Endothelial cell of umbilical vein (primary cell): ENCODE data around the gene KLC3. TPM values are rescaled to one million over a fixed set of nuclear protein-coding genes. Genes with fewer than 3 reads are reported as not detected.

Experiments used
- BruUV-seq: library from RNA; stranded (reverse); fragments of 400-500 nt; replicated peaks from 2 replicates; lab custom pipeline; 2021; lab: Mats Ljungman, UMichigan
- CTCF ChIA-PET: fragments of 300-600, 350-600 bp; sonication (Branson Sonifier 250); formaldehyde crosslinking; loops from one replicate; lab custom pipeline; 2021; ENCODE audit warnings: antibody characterized with exemption, inconsistent platforms; lab: Charles Lee
- POLR2A ChIA-PET: fragments of 300-600, 350-600 bp; sonication (Branson Sonifier 250); formaldehyde crosslinking; loops from one replicate; lab custom pipeline; 2021; ENCODE audit warnings: antibody characterized with exemption, inconsistent platforms; lab: Charles Lee
- DNase-seq: peaks from one replicate; pipeline ENCODE4 v3.0.0-alpha.2; 2011; ENCODE audit warnings: low read depth, low spot score
- FAIRE-seq: peaks from 2 replicates; lab custom pipeline; 2011; peaks lifted over from hg19 to GRCh38; lab: Jason Lieb, UNC
- H2AFZ ChIP-seq: 2 replicates; pipeline ENCODE4 v1.6.0; 2012; ENCODE audit warnings: low read depth, low read length, control low read depth, inconsistent platforms
- H3K27ac ChIP-seq: 2 replicates; pipeline ENCODE4 v1.5.1; 2011; ENCODE audit warnings: low read depth, mild to moderate bottlenecking, control low read depth, low read length, moderate library complexity; ENCODE audit not compliant: insufficient read depth
- H3K27me3 ChIP-seq, 2 experiments: 2 replicates each; pipeline versions ENCODE4 v1.6.0 to v1.6.1; 2011; ENCODE audit warnings: low read length in 2 of 2, mixed read lengths in 1 of 2; ENCODE audit not compliant: control insufficient read depth in 2 of 2, insufficient read depth in 2 of 2
- H3K36me3 ChIP-seq, 2 experiments: 2 replicates in 1 of 2; 3 replicates in 1 of 2; pipeline ENCODE4 v1.5.1; 2011; ENCODE audit warnings: low read length in 2 of 2, mild to moderate bottlenecking in 1 of 2, moderate library complexity in 1 of 2; ENCODE audit not compliant: control insufficient read depth in 2 of 2, insufficient read depth in 2 of 2; ENCODE audit errors: extremely low read depth in 1 of 2
- H3K4me1 ChIP-seq: 3 replicates; pipeline ENCODE4 v1.5.1; 2011; ENCODE audit warnings: mild to moderate bottlenecking, low read length; ENCODE audit not compliant: control insufficient read depth, insufficient read depth; ENCODE audit errors: extremely low read depth
- H3K4me2 ChIP-seq: 2 replicates; pipeline ENCODE4 v1.6.1; 2011; ENCODE audit warnings: low read length, control low read depth, mixed read lengths; ENCODE audit not compliant: insufficient read depth
- H3K4me3 ChIP-seq, 3 experiments: fragments of 200-600 bp in 1 of 3; sonication (generic), shearing (Covaris generic) in 1 of 3; replicated peaks in 1 of 3; 2 replicates each; pipeline ENCODE4 v1.5.1; 2011 to 2016; ENCODE audit warnings: control low read depth in 3 of 3, low read length in 3 of 3, mild to moderate bottlenecking in 2 of 3, inconsistent platforms in 1 of 3, low read depth in 1 of 3, moderate library complexity in 1 of 3; ENCODE audit not compliant: insufficient read depth in 1 of 3
- H3K79me2 ChIP-seq: 2 replicates; pipeline ENCODE4 v1.6.0; 2012; ENCODE audit warnings: low read length, inconsistent platforms; ENCODE audit not compliant: control insufficient read depth, insufficient read depth
- H3K9ac ChIP-seq: replicated peaks from 2 replicates; pipeline ENCODE3; 2011; ENCODE audit warnings: low read length, control low read depth; ENCODE audit not compliant: insufficient read depth; ENCODE audit errors: extremely low read depth
- H3K9me1 ChIP-seq: replicated peaks from 3 replicates; pipeline ENCODE4 v1.6.0; 2011; ENCODE audit warnings: mild to moderate bottlenecking, low read length; ENCODE audit not compliant: control insufficient read depth, insufficient read depth; ENCODE audit errors: extremely low read depth
- H3K9me3 ChIP-seq: replicated peaks from 2 replicates; pipeline ENCODE4 v1.5.1; 2012; ENCODE audit warnings: low read length, inconsistent platforms; ENCODE audit not compliant: control insufficient read depth, insufficient read depth
- H4K20me1 ChIP-seq: replicated peaks from 2 replicates; pipeline ENCODE3; 2011; ENCODE audit warnings: mild to moderate bottlenecking, low read length; ENCODE audit not compliant: control insufficient read depth, insufficient read depth; ENCODE audit errors: extremely low read depth
- EZH2 ChIP-seq: IDR thresholded peaks from 2 replicates; pipeline ENCODE4 v1.6.1; 2012; ENCODE audit warnings: borderline replicate concordance, low read depth, mild to moderate bottlenecking, moderate library complexity, low read length, inconsistent platforms; ENCODE audit not compliant: severe bottlenecking
- FOS ChIP-seq: IDR thresholded peaks from 2 replicates; pipeline ENCODE4 v1.6.1; 2011; ENCODE audit warnings: mild to moderate bottlenecking, low read length, moderate library complexity, borderline replicate concordance; ENCODE audit not compliant: insufficient read depth
- GATA2 ChIP-seq: IDR thresholded peaks from 2 replicates; pipeline ENCODE4 v1.7.0; 2011; ENCODE audit warnings: low read depth, mild to moderate bottlenecking, moderate library complexity, mixed read lengths, low read length; ENCODE audit not compliant: insufficient read length, insufficient read depth
- JUN ChIP-seq: IDR thresholded peaks from 2 replicates; pipeline ENCODE4 v1.6.1; 2011; ENCODE audit warnings: borderline replicate concordance, low read depth; ENCODE audit not compliant: insufficient read length, insufficient read depth
- MYC ChIP-seq: IDR thresholded peaks from one replicate; pipeline ENCODE4 v1.6.1; 2011; ENCODE audit warnings: mild to moderate bottlenecking, low read depth, low read length
- POLR2A ChIP-seq: IDR thresholded peaks from 2 replicates; pipeline ENCODE4 v1.6.1; 2012; ENCODE audit warnings: low read depth, mild to moderate bottlenecking, control low read depth, low read length
- POLR2AphosphoS5 ChIP-seq: IDR thresholded peaks from 2 replicates; pipeline ENCODE4 v1.6.1; 2012; ENCODE audit warnings: low read depth, mild to moderate bottlenecking, control low read depth, low read length, moderate library complexity; ENCODE audit not compliant: insufficient read depth
- dilution Hi-C: fragments of 300-500 bp; cut with MboI; formaldehyde crosslinking; loops from one replicate; pipeline ENCODE4 v1.15.0; 2019; ENCODE audit warnings: low sequenced_read_pairs; ENCODE audit not compliant: extremely low pct_ligation_motif_present
- intact Hi-C: fragments of 100-400 bp; cut with micrococcal nuclease; formaldehyde crosslinking; loops from one replicate; pipeline ENCODE4 v1.10.0; 2022
- polyA plus RNA-seq, 4 experiments: library from polyadenylated mRNA; depleted of rRNA in 3 of 4; stranded (reverse) in 3 of 4; unstranded in 1 of 4; fragments of >200 nt; gene quantifications; 2 replicates each; pipeline versions ENCODE4 v1.2.1 to v1.2.3, GENCODE V29; 2011 to 2012; ENCODE audit warnings: missing spikeins in 1 of 4
- total RNA-seq: library from RNA; stranded (reverse); gene quantifications from 2 replicates; pipeline ENCODE4 v1.2.3, GENCODE V29; 2021
- TF ChIP-seq, protein P1 (sequence below): IDR thresholded peaks from 2 replicates; pipeline ENCODE4 v1.6.1; 2011; ENCODE audit not compliant: insufficient read depth, insufficient read length
- TF ChIP-seq, protein P2 (sequence below), 2 donors: IDR thresholded peaks; 1 replicate in 1 of 2; 2 replicates in 1 of 2; pipeline ENCODE4 v1.5.1; 2011; ENCODE audit warnings: low read length in 2 of 2, mild to moderate bottlenecking in 2 of 2, moderate library complexity in 2 of 2, control low read depth in 1 of 2, inconsistent platforms in 1 of 2, low read depth in 1 of 2; ENCODE audit not compliant: insufficient read depth in 1 of 2; ENCODE audit errors: extremely low read depth in 1 of 2

The KLC3 gene
- total and polyA plus RNA-seq, 2 donors (not counting 3 experiments of a cell fraction or from before 2014, with no cell fraction given): not detected

DNA sequence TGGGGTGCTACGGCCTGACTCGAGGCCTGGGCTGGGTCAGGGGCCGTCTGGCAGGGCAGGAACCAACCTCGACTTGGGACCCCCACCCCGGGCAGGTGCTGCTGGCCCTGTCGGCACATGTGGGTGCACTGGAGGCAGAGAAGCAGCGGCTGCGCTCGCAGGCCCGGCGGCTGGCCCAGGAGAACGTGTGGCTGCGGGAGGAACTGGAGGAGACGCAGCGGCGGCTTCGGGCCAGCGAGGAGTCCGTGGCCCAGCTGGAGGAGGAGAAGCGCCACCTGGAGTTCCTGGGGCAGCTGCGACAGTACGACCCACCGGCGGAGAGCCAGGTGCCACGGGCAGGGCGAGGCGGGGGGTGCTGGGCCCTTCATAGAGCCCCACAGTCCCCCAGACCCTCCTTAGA, 5.9 kb downstream of the KLC3 start:
- H3K4me2 ChIP-seq: no peak overlapping the region
- no peak overlapping the region for H3K9ac ChIP-seq
- H3K9me1 ChIP-seq: no peaks in the 10 kb centered on the region
- POLR2A ChIA-PET: no interaction called here
- H3K9me3 ChIP-seq: no peaks in the 10 kb centered on the region
- peaks cover 0 to 5% of the 10 kb centered on the region in 2 experiments for H3K36me3 ChIP-seq
- CTCF ChIA-PET: no interaction called here
- intact Hi-C loops (no loop called here), dilution Hi-C loops (no loop called here)
- no peak overlapping the region for H3K4me3 ChIP-seq
- no peak for TF ChIP-seq POLR2AphosphoS5
- no peak for TF ChIP-seq GATA2
- TF ChIP-seq, protein P1, sequence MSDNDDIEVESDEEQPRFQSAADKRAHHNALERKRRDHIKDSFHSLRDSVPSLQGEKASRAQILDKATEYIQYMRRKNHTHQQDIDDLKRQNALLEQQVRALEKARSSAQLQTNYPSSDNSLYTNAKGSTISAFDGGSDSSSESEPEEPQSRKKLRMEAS: no peak
- TF ChIP-seq JUN: no peak
- TF ChIP-seq FOS: no peak
- TF ChIP-seq, protein P2, sequence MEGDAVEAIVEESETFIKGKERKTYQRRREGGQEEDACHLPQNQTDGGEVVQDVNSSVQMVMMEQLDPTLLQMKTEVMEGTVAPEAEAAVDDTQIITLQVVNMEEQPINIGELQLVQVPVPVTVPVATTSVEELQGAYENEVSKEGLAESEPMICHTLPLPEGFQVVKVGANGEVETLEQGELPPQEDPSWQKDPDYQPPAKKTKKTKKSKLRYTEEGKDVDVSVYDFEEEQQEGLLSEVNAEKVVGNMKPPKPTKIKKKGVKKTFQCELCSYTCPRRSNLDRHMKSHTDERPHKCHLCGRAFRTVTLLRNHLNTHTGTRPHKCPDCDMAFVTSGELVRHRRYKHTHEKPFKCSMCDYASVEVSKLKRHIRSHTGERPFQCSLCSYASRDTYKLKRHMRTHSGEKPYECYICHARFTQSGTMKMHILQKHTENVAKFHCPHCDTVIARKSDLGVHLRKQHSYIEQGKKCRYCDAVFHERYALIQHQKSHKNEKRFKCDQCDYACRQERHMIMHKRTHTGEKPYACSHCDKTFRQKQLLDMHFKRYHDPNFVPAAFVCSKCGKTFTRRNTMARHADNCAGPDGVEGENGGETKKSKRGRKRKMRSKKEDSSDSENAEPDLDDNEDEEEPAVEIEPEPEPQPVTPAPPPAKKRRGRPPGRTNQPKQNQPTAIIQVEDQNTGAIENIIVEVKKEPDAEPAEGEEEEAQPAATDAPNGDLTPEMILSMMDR (IDR thresholded peaks at IDR 0.05; ENCODE audit: extremely low read depth in 1 of 2, insufficient read depth in 1 of 2, low read depth in 1 of 2, low read length in 2 of 2): no peak
- TF ChIP-seq MYC: no peak
- no peak for TF ChIP-seq POLR2A
- no peak for TF ChIP-seq EZH2
- H4K20me1 ChIP-seq: no peaks in the 10 kb centered on the region
- BruUV-seq: no TSS peak
- FAIRE-seq (no peak), DNase-seq (no peak)
- no peaks in the 10 kb centered on the region for H3K79me2 ChIP-seq
- H2AFZ ChIP-seq: no peak overlapping the region
- peaks cover 0 to 3% of the 10 kb centered on the region in 2 experiments for H3K27me3 ChIP-seq
- no peaks in the 10 kb centered on the region for H3K4me1 ChIP-seq
- no peak overlapping the region for H3K27ac ChIP-seq
